Left ventricle myocardium inferior (tissue), 1 donor: Measurements from ENCODE around the gene AIG1. TPM values are rescaled to one million over a fixed set of nuclear protein-coding genes. Genes with fewer than 3 reads are reported as not detected.

Source experiments
- DNase-seq: peaks from one replicate; pipeline ENCODE4 v3.0.0-alpha.2; 2020
- H3K27ac ChIP-seq: fragments of 200-600 bp; replicated peaks from 2 replicates; pipeline ENCODE4 v1.8.0; 2021
- H3K27me3 ChIP-seq: fragments of 200-600 bp; 2 replicates; pipeline ENCODE4 v1.8.0; 2021; ENCODE audit warnings: low read depth
- H3K36me3 ChIP-seq: fragments of 200-600 bp; 2 replicates; pipeline ENCODE4 v1.8.0; 2021
- H3K4me1 ChIP-seq: fragments of 200-600 bp; 2 replicates; pipeline ENCODE4 v1.8.0; 2021
- H3K4me3 ChIP-seq: fragments of 200-600 bp; 2 replicates; pipeline ENCODE4 v1.8.0; 2021; ENCODE audit warnings: mild to moderate bottlenecking, moderate library complexity
- H3K9me3 ChIP-seq: fragments of 200-600 bp; replicated peaks from 2 replicates; pipeline ENCODE4 v1.8.0; 2021
- intact Hi-C: fragments of 100-400 bp; cut with micrococcal nuclease; formaldehyde crosslinking; loops from one replicate; pipeline ENCODE4 v1.11.0; 2022
- total RNA-seq: library from RNA; stranded (reverse); fragmentation: NEBNext Ultra II Directional; extraction: Animal tissue kit (Norgen Biotek cat#: 25700); gene quantifications from one replicate; pipeline ENCODE4 v1.2.1, GENCODE V29; 2021
- TF ChIP-seq, protein P1 (sequence below): fragments of 200-600 bp; IDR thresholded peaks from 2 replicates; pipeline ENCODE4 v1.8.0; 2021; ENCODE audit warnings: antibody characterized with exemption, mild to moderate bottlenecking, borderline replicate concordance
- donor health status: DM: no; HTN: yes; CAD: no; lungs with severe emphysema.

Gene AIG1
- total RNA-seq, 1 donor from 2014 or later, result 76.5 TPM

- intact Hi-C loops, result no loop called here
- Histone ChIP-seq H3K9me3 (no peaks in the 10 kb centered on the region), H3K27ac (no peak overlapping the region), H3K4me3 (no peak overlapping the region), H3K4me1 (peaks cover 14% of the 10 kb centered on the region), H3K27me3 (no peaks in the 10 kb centered on the region), H3K36me3 (peaks cover 6% of the 10 kb centered on the region)
- TF ChIP-seq, protein P1, sequence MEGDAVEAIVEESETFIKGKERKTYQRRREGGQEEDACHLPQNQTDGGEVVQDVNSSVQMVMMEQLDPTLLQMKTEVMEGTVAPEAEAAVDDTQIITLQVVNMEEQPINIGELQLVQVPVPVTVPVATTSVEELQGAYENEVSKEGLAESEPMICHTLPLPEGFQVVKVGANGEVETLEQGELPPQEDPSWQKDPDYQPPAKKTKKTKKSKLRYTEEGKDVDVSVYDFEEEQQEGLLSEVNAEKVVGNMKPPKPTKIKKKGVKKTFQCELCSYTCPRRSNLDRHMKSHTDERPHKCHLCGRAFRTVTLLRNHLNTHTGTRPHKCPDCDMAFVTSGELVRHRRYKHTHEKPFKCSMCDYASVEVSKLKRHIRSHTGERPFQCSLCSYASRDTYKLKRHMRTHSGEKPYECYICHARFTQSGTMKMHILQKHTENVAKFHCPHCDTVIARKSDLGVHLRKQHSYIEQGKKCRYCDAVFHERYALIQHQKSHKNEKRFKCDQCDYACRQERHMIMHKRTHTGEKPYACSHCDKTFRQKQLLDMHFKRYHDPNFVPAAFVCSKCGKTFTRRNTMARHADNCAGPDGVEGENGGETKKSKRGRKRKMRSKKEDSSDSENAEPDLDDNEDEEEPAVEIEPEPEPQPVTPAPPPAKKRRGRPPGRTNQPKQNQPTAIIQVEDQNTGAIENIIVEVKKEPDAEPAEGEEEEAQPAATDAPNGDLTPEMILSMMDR, result no peak
- no peak for DNase-seq
These were observed 223.4 kb downstream of the AIG1 start for GRCh38 chr6:143283887-143284645.

DNA sequence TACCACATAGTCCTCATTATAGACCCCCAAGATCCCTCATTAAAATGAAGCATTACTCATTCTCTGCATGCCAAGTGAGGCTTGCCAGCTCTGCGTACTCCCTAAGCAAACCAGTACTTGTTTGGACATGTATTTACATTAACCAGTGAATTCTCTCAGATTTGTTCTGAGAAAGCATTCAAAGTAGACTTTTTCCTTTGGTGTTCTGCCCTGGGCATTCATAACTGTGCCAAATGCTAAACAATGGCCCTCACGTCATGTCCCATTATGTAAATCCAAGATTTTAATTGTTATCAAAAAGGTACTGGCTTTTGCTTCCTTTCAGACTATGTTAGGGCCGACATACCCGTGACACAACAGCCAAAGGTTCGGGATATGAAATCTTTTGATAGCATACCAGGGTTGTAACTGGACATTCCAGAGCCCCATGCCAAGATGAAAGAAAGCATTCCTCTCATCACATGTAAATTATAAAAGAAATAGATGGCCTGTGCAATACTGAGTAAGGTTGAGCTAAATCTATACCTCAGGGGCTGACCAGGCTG is 225.6 kb downstream of the AIG1 start:
- intact Hi-C loops, result no loop called here
- Histone ChIP-seq H3K4me1 (peaks cover 14% of the 10 kb centered on the region), H3K36me3 (peaks cover 6% of the 10 kb centered on the region), H3K4me3 (no peak overlapping the region), H3K27ac (no peak overlapping the region), H3K9me3 (no peaks in the 10 kb centered on the region), H3K27me3 (no peaks in the 10 kb centered on the region)
- DNase-seq, result no peak
- TF ChIP-seq, protein P1, result no peak

DNA sequence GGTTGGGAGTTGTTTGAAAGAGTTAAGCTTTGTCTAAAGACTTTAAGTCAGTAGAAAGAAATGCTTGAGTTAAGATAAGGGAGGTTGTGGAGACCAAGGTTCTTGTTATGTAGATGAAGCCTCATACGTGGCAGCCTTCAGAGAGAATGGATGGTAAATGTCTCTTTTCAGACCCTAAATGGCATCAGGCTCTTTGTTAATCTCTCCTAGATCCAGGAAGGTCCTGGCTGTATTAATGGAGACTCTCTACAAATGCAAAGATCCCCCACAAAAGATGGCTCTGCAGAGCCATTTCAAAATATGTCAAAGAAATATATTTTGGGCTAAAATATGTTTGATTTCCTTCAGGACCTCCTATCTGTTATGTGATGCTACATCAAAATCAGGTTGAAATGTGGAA is 228.2 kb downstream of the AIG1 start:
- no peak for DNase-seq
- intact Hi-C loops, result no loop called here
- no peak overlapping the region for H3K4me3 ChIP-seq
- no peaks in the 10 kb centered on the region for H3K9me3 ChIP-seq
- TF ChIP-seq, protein P1, result no peak
- peaks cover 14% of the 10 kb centered on the region for H3K4me1 ChIP-seq
- no peak overlapping the region for H3K27ac ChIP-seq
- peaks cover 6% of the 10 kb centered on the region for H3K36me3 ChIP-seq
- H3K27me3 ChIP-seq, result no peaks in the 10 kb centered on the region

DNA sequence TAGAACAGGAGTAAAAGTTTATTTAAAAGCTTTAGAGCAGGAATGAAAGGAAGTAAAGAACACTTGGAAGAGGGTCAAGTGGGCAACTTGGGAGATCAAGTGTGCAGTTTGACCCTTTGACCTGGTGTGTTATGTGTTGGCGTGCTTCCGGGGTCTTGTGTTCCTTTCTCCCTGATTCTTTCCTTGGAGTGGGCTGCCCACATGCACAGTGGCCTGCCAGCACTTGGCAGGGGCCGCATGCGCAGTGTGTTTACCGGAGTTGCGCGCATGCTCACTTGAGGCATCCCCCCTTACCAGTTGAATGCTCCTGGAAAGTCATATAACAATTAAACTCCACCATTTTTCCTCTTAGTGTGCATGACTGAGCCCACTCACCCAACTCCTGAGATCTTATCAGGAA is 229.5 kb downstream of the AIG1 start:
- DNase-seq, result no peak
- Histone ChIP-seq H3K4me1 (peaks cover 14% of the 10 kb centered on the region), H3K27ac (no peak overlapping the region), H3K36me3 (peaks cover 4% of the 10 kb centered on the region), H3K4me3 (no peak overlapping the region), H3K9me3 (no peaks in the 10 kb centered on the region), H3K27me3 (no peaks in the 10 kb centered on the region)
- TF ChIP-seq, protein P1, result no peak
- intact Hi-C loops, result no loop called here

- no peaks in the 10 kb centered on the region for H3K27me3 ChIP-seq
- DNase-seq, result no peak
- H3K4me1 ChIP-seq, result no peaks in the 10 kb centered on the region
- H3K36me3 ChIP-seq, result no peaks in the 10 kb centered on the region
- intact Hi-C loops, result no loop called here
- TF ChIP-seq, protein P1, result no peak
- no peak overlapping the region for H3K27ac ChIP-seq
- H3K4me3 ChIP-seq, result no peak overlapping the region
- H3K9me3 ChIP-seq, result no peaks in the 10 kb centered on the region
These were observed 232.8 kb downstream of the AIG1 start for GRCh38 chr6:143293523-143293922.
